DMS 273 treated with DMSO at 0.1 percent for 48 hours (cell line): Measurements from ENCODE around the gene XKR7.

ENCODE experiments used
- DNase-seq: peaks from one replicate; lab custom pipeline; 2025; lab: John Stamatoyannopoulos, UW

XKR7 gene

DNA sequence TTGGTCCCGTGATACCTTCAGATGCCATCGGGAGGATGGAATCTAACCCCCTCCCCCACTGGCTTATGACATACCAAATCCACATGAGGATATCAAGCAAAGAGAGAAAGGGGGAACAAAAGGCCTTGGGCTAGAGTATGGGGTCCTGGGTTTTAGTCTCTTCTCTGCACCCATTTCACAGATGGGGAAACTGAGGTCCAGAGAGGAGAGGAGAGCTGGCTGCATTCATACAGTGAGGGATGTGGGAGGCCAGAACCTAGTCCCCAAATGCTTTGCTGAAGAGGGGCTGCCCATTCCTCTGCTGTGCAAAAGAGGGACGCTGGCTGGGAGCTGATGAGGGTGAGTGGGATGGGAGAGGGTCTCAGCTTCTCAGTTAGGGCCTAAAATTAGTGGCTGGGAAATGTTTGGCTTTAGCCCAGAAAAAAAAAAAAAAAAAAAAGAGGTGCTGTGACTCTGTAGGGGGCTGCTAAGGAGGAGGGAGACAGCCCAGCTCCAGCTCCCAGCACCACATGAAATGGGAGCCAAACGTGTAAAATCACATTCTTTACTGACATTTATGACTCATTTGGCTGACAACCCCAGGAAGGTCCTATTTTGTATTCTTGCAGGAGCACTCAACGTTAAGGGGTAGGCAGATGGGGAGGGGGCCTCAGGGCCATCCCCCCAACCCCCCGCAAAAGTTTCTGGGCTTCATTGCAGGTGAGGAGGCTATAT is 11.9 kb downstream of the XKR7 start:
- DNase-seq = no peak

GRCh38 chr20:31981784-31982183 is 13.8 kb downstream of the XKR7 start:
- DNase-seq = no peak

- DNase-seq = peak; percentile 69
These were observed 17.1 kb downstream of the XKR7 start for GRCh38 chr20:31984981-31985471.

GRCh38 chr20:31987744-31988143 is 19.8 kb downstream of the XKR7 start:
- no peak for DNase-seq

DNA sequence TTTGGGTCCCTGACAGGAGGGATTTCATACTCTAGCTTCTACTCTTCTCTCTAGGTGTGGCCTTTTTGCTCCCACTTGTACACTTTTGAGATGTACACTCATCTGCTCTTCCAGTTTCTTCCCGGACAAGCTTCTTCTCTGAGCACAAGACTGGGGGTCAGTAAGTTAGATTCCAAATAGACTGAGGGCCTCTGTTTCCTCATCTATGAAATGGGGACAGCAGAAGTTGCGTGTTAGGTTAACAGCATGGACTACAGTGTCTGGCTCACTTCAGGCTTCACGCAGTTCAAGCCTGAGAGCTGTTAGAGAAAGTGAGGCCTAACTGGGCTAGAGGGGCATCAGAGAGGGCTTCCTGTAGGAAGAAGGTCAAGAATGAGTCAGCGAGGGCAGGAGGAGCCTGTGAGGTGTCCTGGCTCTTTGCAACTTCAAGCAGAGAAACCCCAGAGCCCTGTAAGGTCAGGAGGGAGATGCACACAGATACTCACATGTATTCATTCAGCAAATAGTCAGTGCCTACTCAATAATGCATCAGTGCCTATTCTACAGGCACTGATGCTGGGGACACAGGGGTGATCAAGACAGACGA is 20.6 kb downstream of the XKR7 start:
- DNase-seq = no peak

DNA sequence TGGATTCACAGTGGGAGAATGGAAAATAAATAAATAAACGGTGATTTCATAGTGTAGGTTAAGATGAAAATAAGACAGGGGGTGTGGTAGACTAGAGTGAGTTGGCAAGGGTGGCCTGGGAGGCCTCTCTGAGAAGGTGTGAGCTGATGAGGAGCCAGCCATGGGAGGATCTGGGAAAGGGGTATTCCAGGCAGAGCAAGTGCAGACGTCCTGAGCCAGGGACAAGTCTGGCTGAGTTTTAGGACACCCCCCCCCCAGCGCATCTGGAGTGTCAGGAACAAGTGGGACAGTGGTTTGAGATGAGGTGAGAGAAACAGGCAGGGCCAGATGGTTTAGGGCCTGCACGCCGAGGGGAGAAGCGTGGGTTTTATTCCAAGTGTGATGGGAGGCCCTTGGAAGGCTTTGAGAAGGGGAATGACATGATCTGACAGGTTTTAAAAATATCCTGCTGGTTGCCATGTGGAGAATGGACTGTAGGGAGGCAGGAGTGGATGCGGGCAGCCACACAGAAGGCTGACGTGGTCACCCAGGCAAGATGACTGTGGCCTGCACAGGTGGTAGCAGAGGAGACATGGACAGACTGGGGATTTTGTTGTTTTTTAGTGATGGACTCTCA is 21.2 kb downstream of the XKR7 start:
- peak; percentile 45 for DNase-seq

DNA sequence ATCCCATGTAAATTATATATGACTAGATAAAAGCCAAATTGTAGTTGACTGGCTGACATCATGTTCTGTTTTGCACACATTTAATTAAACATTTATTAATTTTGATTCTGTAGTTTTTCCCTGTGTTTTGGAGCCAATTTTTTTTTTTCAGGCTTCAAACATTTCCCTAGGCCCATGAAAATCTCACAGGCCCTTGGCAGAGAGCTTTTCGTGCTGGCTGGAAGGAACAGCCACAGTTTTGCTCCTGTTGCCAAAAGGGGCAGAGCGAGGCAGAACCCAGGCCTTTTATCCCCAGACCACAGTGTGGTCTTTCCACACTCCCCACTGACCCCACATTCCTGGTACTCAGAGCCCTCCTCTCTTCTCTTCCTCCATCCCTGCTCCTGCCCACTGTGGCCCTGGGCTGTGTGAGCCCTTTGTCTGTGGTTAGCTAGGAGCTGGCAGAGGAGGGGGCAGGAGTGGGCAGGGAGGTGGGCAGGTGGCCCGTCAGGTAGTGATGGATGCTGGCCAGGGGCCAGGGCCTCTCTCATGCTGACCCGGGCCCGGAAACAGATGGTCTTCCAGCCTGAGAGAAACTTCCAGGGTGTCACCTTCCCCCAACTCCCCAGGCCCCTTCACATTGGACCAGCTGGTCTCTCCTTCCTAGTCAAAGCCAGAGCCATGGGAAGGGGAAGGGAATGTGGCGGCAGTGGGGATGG is 22.8 kb downstream of the XKR7 start:
- DNase-seq = peak; percentile 79

GRCh38 chr20:31991339-31991705 is 23.4 kb downstream of the XKR7 start:
- peak; percentile 66 for DNase-seq

DNA sequence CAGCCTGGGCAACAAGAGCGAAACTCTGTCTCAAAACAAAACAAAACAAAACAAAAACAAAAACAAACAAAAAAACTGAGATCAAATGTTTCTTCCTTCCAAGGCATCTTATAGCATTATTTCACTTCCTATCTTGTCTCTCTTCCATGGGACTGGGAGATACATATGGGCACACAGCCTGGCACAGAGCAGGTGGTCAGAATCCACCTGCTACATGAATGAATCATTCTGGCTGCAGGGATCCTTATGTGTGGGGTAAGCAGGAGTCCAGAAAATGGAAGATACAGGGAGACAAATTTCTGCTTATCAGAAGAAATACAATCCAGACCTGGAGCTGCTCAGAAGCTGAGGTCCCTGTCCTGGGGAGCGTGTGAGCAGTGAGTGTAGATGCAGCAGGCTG is 24.1 kb downstream of the XKR7 start:
- no peak for DNase-seq

GRCh38 chr20:31996996-31997395 is 29.0 kb downstream of the XKR7 start:
- no peak for DNase-seq

GRCh38 chr20:31998246-31998645 is 30.3 kb downstream of the XKR7 start:
- no peak for DNase-seq

- DNase-seq = no peak
These were observed 35.4 kb downstream of the XKR7 start for GRCh38 chr20:32003325-32003724.

GRCh38 chr20:32004963-32005362 is 37.0 kb downstream of the XKR7 start:
- DNase-seq = no peak

DNA sequence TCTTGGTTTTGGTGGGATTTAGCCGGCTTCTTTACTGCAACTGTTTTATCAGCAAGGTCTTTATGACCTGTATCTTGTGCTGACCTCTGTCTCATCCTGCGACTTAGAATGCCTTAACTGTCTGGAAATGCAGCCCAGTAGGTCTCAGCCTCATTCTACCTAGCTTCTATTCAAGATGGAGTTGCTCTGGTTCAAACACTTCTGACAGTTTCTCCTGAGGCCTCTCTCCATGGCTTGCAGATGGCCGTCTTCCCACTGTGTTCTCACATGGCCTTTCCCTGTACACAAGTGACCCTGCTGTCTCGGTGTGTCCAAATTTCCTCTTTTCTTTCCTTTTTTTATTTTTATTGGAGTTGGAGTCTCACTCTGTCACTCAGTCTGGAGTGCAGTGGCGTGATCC is 38.1 kb downstream of the XKR7 start:
- DNase-seq = no peak

DNA sequence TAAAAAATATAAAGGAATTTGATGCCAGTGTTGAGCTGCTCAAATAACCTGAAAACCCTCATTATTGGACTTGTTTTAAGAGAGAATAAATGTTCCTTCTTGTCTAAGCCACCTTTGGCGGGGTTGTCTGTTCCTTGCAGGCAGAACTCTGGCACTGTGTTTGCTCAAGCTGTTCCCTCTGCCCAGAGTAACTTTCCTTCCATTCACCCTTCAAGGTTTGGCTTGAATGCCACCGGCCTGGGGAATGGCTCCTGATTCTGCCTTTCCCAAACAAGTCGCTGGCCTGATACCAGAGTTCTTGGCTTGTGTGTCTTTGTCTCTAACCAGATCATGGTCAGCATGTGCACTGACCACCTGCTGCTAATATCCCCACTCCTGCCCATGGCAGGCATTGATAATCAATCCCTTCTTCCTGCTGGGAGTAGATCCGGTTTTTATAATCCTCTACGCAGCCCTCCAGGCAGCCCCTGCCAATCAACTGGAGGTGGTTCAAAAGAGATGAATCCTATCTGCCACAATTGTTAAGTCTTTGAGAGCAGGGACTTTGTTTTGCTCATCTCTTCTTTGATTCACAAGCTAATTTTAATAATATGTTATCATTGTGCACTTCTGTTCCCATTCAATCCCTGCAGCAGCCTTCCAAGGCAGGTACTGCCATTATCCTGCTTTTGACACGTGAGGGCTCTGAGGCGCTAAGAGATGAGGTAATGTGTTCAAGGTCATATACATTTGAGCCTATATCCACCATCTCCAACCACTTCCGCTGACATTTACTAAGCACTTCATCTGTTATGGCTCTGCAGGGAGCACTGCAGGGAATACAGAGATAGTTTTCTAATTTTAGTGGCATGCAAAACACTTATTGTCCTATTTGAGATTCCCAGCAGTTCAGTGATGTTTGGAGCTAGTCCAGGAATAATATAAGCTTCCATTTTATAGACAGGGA is 39.2 kb downstream of the XKR7 start:
- DNase-seq = no peak

- DNase-seq = no peak
These were observed 40.1 kb downstream of the XKR7 start for GRCh38 chr20:32007787-32008616.

DNA sequence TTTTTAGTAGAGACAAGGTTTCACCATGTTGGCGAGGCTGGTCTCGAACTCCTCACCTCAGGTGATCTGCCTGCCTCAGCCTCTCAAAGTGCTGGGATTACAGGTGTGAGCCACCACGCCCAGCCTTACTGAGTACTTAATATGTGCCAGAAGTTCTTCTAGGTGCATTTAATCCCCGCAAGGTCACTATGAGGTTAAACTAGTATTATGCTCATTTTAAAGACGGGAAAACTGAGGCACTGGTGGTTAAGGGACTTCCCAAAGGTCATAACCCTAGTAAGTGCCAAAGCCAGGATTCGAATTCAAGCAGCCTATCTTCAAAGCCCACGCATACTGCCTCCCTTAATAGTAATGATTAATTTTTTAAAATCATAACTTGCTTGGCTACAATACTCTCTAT is 41.6 kb downstream of the XKR7 start:
- no peak for DNase-seq

DNA sequence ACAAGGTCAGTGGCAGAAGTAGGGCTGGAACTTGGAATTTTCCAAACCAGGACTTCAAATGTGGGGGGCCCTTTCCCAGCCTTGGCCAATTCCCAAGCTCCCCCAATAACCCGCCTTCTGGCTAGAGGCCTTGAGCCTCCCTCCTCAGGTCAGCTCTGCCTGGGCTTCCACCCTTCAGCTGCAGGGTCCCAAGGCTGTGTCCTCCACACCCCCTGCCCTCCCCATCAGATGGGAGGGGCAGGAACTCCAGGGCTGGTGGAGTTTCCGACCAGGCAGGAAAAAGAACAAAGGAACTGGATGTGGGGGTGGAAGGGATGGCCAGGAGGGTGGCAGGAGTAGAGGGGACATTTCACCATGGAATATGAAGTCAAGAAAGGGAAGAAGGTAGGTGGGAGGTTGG is 42.1 kb downstream of the XKR7 start, which contains the start of gene CCM2L:
CCM2L (plus strand) TSS at position 338 of the 400 bp plus-strand sequence; CDS start at position 355, 17 bp downstream.
- DNase-seq = no peak

- no peak for DNase-seq
These were observed 42.7 kb downstream of the XKR7 start for GRCh38 chr20:32010666-32011065.

- no peak for DNase-seq
These were observed 44.3 kb downstream of the XKR7 start for GRCh38 chr20:32012159-32012688.
